Cortex of kidney (tissue), 1 donor: ENCODE data around the gene UBE2J1.

Experiments used
- DNase-seq: peaks from one replicate; lab custom pipeline; 2025; lab: John Stamatoyannopoulos, UW

UBE2J1 gene

DNA sequence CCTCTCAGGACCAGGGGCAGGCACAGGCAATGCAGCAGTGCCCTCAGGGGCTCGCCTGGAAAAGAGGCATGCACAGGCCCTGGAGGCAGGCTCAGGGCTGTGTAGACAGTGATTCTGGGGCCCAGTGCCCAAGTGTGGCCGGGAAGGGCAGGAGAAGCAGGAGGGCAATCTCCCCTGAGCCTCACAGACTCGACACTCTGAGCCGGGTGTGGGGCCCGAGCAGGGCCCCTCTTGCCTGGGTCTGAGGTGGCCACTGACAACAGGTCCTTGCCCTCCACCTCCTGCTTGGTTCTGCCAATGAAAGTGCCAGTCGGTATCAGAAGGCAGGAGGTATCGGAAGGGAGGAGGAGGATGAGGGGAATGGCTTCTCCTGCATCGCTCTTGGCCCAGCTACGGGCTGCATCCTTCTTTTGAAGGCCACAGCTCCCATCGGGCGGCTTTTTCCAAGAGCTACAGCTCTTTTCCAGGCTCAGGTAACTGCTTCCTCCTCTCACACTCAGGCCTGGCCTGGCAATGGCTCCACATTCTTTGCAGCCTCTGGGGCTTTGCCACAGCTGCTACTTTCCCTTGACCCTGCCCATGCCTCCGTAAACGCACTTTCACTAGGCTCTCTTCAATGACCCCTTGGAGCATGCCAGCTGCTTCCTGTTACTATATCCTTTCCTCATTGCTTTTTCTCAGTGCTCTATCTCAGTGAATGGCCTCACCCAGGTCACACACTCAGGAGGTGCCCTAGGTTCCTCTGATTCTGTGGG is 61.9 kb downstream of the UBE2J1 start:
- no peak for DNase-seq

DNA sequence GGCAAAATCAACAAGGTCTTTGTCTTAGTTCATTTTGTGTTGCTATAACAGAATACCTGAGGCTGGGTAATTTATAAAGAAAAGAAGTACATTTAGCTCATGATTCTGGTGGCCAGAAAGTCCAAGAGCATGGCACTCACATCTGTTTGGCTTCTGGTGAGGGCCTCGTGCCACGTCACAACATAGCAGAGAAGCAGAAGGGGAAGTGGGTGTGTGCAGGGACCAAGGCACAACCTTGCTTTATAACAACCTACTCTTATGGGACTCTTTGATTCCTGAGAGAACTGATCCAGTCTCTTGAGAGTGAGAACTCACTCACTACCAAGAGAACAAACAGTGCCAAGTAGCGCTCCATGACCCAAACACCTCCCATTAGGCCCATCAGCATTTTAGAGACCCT is 62.8 kb downstream of the UBE2J1 start:
- DNase-seq: no peak

DNA sequence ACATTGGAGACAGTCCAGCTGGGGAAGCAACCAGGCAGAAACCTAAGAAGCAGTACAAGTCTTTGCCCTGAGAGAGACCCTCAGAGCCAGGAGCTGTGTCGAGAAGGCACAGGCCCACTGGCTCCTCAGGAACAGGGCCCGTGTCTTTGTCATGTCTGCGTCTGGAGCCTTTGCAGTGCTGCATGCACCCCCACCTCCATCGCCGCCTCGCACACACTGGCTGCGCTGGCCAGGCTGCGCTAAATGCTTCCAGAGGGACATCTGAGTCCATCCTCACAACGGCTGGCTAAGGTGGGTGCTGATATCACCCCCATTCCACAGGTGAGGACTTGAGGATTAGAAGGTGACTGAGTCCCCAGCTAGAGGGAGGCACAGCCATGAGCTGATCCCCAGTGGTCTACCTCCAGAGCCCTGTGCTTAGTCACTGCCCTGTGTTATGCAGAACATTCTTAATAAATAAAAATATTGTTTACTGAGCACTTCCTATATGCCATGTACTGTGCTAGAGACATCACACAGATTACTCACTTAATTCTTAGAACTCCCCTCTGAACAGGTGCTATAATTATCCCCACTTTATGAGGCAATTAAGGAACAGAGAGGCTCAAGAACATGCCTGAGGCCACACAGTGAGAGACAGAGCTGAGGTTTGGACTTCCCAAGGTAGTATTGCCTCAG is 65.0 kb downstream of the UBE2J1 start:
- no peak for DNase-seq

DNA sequence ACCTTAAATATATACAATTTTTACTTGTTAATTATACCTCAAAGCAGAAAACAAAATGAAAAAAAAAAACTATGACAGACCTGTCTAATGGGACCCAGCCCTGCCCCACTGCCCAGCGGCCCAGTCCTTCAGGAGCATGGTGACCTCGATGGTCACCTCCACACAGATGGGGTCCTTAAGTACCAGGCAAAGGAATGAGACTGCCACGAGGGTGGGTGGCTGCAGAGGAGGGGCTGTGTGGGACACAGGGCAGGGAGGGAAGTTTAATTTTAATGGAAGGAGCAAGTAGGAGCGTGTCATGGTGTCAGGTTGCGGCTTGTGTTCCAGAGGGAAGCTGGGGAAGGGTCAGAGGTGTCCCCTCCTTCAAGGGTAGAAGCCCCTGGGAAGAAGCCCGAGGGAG is 66.0 kb downstream of the UBE2J1 start:
- DNase-seq: no peak

DNA sequence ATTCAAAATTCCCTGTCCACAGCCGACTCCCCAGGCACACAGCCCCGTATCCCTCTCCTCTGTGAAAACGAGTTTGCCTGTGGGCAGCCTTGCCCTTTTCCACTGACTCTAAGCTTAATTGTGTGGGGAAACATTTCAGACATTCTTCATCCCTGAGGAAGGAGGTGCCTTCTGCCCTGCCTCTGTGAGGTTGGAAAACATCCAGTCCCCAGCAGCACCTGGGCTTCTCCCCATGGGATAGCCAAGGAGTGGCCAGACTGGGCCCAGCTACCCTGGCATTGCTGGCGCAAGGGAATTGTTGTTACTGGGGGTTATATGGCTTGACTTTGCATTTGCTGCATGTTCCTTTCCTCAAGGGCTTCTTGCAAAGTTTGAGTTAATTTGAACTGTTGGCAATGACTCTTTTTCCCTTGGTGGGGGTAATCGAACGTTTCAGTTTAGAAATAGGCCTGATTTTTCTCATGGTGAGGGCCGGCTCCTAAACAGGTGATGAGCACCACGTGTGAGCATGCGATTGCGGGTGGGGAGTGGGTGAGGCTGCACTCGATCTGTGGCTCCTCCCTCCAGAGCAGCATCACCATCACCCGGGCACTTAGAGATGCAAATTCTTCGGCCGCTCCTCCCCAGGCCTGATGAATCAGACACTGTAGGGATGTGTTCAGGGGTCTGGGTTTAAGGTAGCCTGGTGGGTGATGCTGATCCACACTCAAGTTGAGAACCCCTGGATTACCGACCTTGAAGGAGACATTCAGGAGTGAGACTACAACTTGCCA is 67.4 kb downstream of the UBE2J1 start:
- DNase-seq: no peak

DNA sequence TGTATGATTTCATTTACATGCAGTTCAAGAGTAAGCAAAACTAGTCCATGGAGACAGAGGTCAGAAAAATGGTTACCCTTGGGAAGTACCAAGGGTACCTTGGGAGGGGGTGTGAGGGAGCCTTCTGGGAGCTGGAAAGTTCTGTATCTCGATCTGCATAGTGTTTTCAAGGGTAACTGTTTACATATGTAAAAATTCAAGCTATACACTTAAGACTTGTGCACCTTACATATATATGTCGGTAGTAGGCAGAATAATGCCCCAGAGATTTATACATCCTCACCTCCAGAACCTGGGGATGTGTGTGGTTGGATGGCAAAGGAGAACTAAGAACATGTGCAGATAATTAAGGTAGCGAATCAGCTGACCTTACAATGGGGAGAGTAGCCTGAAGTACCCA is 68.4 kb downstream of the UBE2J1 start:
- no peak for DNase-seq

DNA sequence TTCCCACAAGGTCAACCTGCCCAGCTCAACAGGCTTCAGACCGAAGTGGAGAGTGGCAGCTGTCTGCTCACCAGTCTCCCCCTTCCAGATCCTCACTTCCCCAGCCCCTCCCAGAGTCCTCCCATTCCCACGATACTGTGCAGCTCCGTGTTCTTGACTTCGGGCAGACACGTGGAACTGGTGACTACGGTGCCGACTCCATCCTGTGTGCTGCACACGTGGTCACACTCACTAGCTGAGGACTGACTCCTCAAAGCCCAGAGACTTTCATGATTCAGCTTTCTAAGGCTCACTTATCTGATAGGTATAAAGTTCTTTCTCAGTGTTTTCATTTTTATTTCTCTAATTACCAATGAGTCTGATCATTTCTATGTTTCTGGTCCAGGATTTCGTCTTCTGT is 69.8 kb downstream of the UBE2J1 start:
- DNase-seq: no peak

DNA sequence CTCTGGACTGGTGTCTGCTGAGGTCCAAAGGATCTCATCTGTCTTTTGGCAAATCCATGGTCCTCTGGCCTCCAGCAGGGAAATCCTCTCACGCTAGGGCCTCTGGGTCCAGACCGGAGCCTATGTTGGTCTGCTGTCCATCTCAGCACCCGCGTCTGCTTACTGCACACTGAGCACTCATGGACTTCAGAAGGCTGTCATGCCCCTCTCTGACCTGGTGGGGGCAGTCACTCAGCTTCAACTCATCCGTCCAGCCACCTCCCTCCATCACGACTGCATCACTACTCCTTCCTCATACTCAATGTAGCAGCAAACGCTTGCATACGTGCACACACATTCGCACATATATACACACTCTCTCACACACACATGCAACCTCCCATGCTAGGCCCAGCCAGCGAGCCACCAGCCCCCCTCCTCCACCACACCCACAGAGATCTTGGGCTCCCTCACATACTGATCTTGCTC is 70.7 kb downstream of the UBE2J1 start:
- no peak for DNase-seq

DNA sequence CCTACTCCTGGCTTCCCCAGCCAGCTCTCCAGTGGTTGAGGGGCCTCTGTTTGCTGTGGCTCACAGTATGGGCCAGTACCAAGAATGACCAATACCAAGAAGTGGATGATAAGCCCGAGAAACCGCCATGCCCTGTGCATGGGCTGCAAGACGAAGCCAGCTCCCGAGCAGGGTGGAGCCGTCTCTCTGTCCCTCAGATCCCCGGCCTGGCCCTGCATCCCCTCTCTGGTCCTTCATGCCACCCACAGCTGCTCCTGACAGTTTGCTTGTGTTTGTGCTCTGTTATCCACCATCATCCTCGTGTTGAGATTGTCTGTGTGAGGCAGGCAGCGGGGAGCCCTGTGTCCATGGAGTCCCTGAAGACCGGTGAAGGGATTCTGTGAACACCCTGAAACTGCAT is 73.6 kb downstream of the UBE2J1 start:
- DNase-seq: no peak
